Spleen (tissue), 7 donors: ENCODE results near the gene SPTLC3.

ENCODE experiments used
- CTCF ChIP-seq, 11 experiments: fragments of 200-600 bp in 7 of 11; fragments of 450-650 bp in 4 of 11; sonication (generic) in 4 of 11; IDR thresholded peaks in 8 of 11; conservative IDR thresholded peaks in 3 of 11; 1 replicate in 7 of 11; 2 replicates in 4 of 11; pipeline versions ENCODE4 v1.4.0 to v1.8.0; 2016 to 2021; ENCODE audit warnings: antibody characterized with exemption in 11 of 11, inconsistent platforms in 4 of 11, mild to moderate bottlenecking in 1 of 11
- POLR2AphosphoS5 ChIP-seq, 3 donors: sonication (generic); formaldehyde crosslinking; IDR thresholded peaks; one replicate each; pipeline ENCODE4 v1.5.1; 2017; ENCODE audit warnings: antibody characterized with exemption in 3 of 3
- donor health status: DM: no; HTN: no; CAD: no; lungs with moderate emphysema.
- donor health status: DM: no; HTN: no; CAD: no.
- donor health status: DM: no; HTN: no; CAD: no.

- TF ChIP-seq CTCF (IDR thresholded peaks at IDR 0.05 in 8 of 11, conservative IDR thresholded peaks at IDR 0.05 in 3 of 11): no peak
- no peak for TF ChIP-seq POLR2AphosphoS5 (IDR thresholded peaks at IDR 0.05)
Measured at GRCh38 chr20:13109658-13110057, 100.9 kb downstream of the SPTLC3 start.
